HEK293 (cell line): ENCODE measurements around the gene TEX2.

Source experiments
- CTCF ChIA-PET: fragments of 350-600 bp; formaldehyde crosslinking; extraction: SDS; loops from one replicate; lab custom pipeline; 2021; ENCODE audit warnings: antibody characterized with exemption; lab: Yijun Ruan, JAX
- POLR2A ChIA-PET: fragments of 300-600 bp; formaldehyde crosslinking; extraction: SDS; loops from one replicate; lab custom pipeline; 2020; ENCODE audit warnings: antibody characterized with exemption, inconsistent platforms; lab: Yijun Ruan, JAX
- H3K27ac ChIP-seq: fragments of 200-500 bp; sonication (Bioruptor generic); 2 replicates; pipeline ENCODE4 v1.5.1; 2014; ENCODE audit warnings: low read depth, low read length, control low read depth, inconsistent platforms; ENCODE audit errors: extremely low read depth
- H3K36me3 ChIP-seq, 2 experiments: fragments of 200-500 bp in 1 of 2; sonication (Bioruptor generic) in 1 of 2; 1 replicate in 1 of 2; 2 replicates in 1 of 2; pipeline ENCODE4 v1.5.1; 2014 to 2017; ENCODE audit warnings: inconsistent platforms in 2 of 2, low read length in 2 of 2; ENCODE audit not compliant: control insufficient read depth in 2 of 2, insufficient read depth in 1 of 2
- H3K4me1 ChIP-seq: fragments of 200-500 bp; sonication (Bioruptor generic); 2 replicates; pipeline ENCODE4 v1.5.1; 2014; ENCODE audit warnings: mild to moderate bottlenecking, low read length, inconsistent platforms; ENCODE audit not compliant: control insufficient read depth, insufficient read depth
- H3K4me3 ChIP-seq: 2 replicates; pipeline ENCODE4 v1.5.1; 2011; ENCODE audit warnings: low read depth, mild to moderate bottlenecking, control low read depth, low read length, moderate library complexity
- H3K9me3 ChIP-seq: fragments of 200-500 bp; sonication (Bioruptor generic); 2 replicates; pipeline ENCODE4 v1.5.1; 2014; ENCODE audit warnings: low read depth, low read length, inconsistent platforms; ENCODE audit not compliant: control insufficient read depth, insufficient read depth
- EGR2 ChIP-seq: fragments of 450-650 bp; formaldehyde crosslinking; IDR thresholded peaks from 2 replicates; pipeline ENCODE4 v1.5.1; 2016; ENCODE audit warnings: low read depth, missing biosample characterization, missing genetic modification characterization
- HIC1 ChIP-seq: fragments of 450-650 bp; formaldehyde crosslinking; IDR thresholded peaks from 2 replicates; pipeline ENCODE4 v1.5.1; 2016; ENCODE audit warnings: missing biosample characterization, missing genetic modification characterization
- HOXD13 ChIP-seq: sonication (generic); formaldehyde crosslinking; IDR thresholded peaks from 2 replicates; pipeline ENCODE4 v1.8.0; 2022; ENCODE audit warnings: missing genetic modification reagents, borderline replicate concordance
- KLF10 ChIP-seq: fragments of 450-650 bp; IDR thresholded peaks from 2 replicates; pipeline ENCODE4 v1.5.1; 2018; ENCODE audit warnings: missing biosample characterization, mild to moderate bottlenecking, missing genetic modification characterization
- KLF16 ChIP-seq: fragments of 450-650 bp; formaldehyde crosslinking; IDR thresholded peaks from 2 replicates; pipeline ENCODE4 v1.5.1; 2017; ENCODE audit warnings: missing biosample characterization, missing genetic modification characterization
- PRDM10 ChIP-seq: fragments of 450-650 bp; formaldehyde crosslinking; IDR thresholded peaks from 2 replicates; pipeline ENCODE4 v1.5.1; 2016; ENCODE audit warnings: missing biosample characterization, missing genetic modification characterization
- REPIN1 ChIP-seq: fragments of 450-650 bp; formaldehyde crosslinking; IDR thresholded peaks from 2 replicates; pipeline ENCODE4 v1.5.1; 2017; ENCODE audit warnings: missing biosample characterization, missing genetic modification characterization, low read depth
- YY1 ChIP-seq: fragments of 450-650 bp; formaldehyde crosslinking; IDR thresholded peaks from 2 replicates; pipeline ENCODE4 v1.5.1; 2018; ENCODE audit warnings: missing biosample characterization, missing genetic modification characterization
- ZBTB1 ChIP-seq: fragments of 450-650 bp; formaldehyde crosslinking; IDR thresholded peaks from 2 replicates; pipeline ENCODE4 v1.5.1; 2016; ENCODE audit warnings: missing biosample characterization, missing genetic modification characterization
- ZBTB10 ChIP-seq: fragments of 450-650 bp; formaldehyde crosslinking; IDR thresholded peaks from 2 replicates; pipeline ENCODE4 v1.5.1; 2016; ENCODE audit warnings: missing biosample characterization, missing genetic modification characterization
- ZIC2 ChIP-seq: fragments of 450-650 bp; formaldehyde crosslinking; IDR thresholded peaks from 2 replicates; pipeline ENCODE4 v1.5.1; 2016; ENCODE audit warnings: missing biosample characterization, missing genetic modification characterization
- ZNF133 ChIP-seq: fragments of 450-650 bp; formaldehyde crosslinking; IDR thresholded peaks from 2 replicates; pipeline ENCODE4 v1.5.1; 2016; ENCODE audit warnings: missing biosample characterization, missing genetic modification characterization
- ZNF138 ChIP-seq: fragments of 450-650 bp; formaldehyde crosslinking; IDR thresholded peaks from 2 replicates; pipeline ENCODE4 v1.5.1; 2016; ENCODE audit warnings: missing biosample characterization, missing genetic modification characterization, borderline replicate concordance
- ZNF157 ChIP-seq: fragments of 450-650 bp; formaldehyde crosslinking; IDR thresholded peaks from 2 replicates; pipeline ENCODE4 v1.5.1; 2016; ENCODE audit warnings: missing biosample characterization, missing genetic modification characterization
- ZNF280D ChIP-seq: fragments of 450-650 bp; formaldehyde crosslinking; IDR thresholded peaks from 2 replicates; pipeline ENCODE4 v1.5.1; 2016; ENCODE audit warnings: missing biosample characterization, missing genetic modification characterization
- ZNF585B ChIP-seq: fragments of 450-650 bp; formaldehyde crosslinking; IDR thresholded peaks from 2 replicates; pipeline ENCODE4 v1.5.1; 2016; ENCODE audit warnings: missing biosample characterization, missing genetic modification characterization

TEX2 gene

GRCh38 chr17:64231567-64232141 is 31.4 kb downstream of the TEX2 start (continued):
- TF ChIP-seq ZNF280D (tag by site-specific recombination) (no peak), KLF16 (tag by site-specific recombination) (no peak), PRDM10 (tag by site-specific recombination) (no peak), ZIC2 (no peak), REPIN1 (no peak), ZNF585B (tag by site-specific recombination) (no peak), ZNF138 (no peak)

- TF ChIP-seq ZBTB10 (no peak), ZNF157 (tag by site-specific recombination) (no peak), YY1 (tag by site-specific recombination) (no peak), HIC1 (tag by site-specific recombination) (no peak), ZBTB1 (tag by site-specific recombination) (no peak), ZNF133 (tag by site-specific recombination) (no peak), KLF10 (tag by site-specific recombination) (no peak), EGR2 (tag by site-specific recombination) (no peak), ZNF280D (tag by site-specific recombination) (no peak), HOXD13 (CRISPR knock-in tag) (no peak)
- Histone ChIP-seq H3K9me3 (no peaks in the 10 kb centered on the region), H3K4me3 (no peak overlapping the region), H3K36me3 (no peaks in the 10 kb centered on the region; a peak in 1 of 3 replicates), H3K4me1 (peaks cover 7% of the 10 kb centered on the region; the same call in 1 of the 2 replicates), H3K27ac (no peak overlapping the region)
- ChIA-PET CTCF (interaction anchor here (1.1 kb wide), 1 partner anchor 60 kb away, joined by 3 read pairs; no protein-coding TSS in a partner anchor), POLR2A (interaction anchor here (2.1 kb wide), 1 partner anchor 85 kb away, joined by 7 read pairs; no protein-coding TSS in a partner anchor)
Measured at GRCh38 chr17:64230791-64231408, 32.2 kb downstream of the TEX2 start.
